Pulmonary artery endothelial cell (primary cell): ENCODE measurements around the gene RUNX2. TPM values are rescaled to one million over a fixed set of nuclear protein-coding genes. Genes with fewer than 3 reads are reported as not detected.
"Not testable (repeated sequence)": the region's sequence is repeated elsewhere in the genome, so short reads cannot be mapped to it uniquely, and the experiment has no call there.

Experiments
- DNase-seq: peaks from one replicate; pipeline ENCODE4 v3.0.0-alpha.2; 2011; ENCODE audit warnings: low read depth, low spot score
- total RNA-seq: library from RNA; depleted of rRNA; stranded (reverse); fragments of >200 nt; gene quantifications from 2 replicates; pipeline ENCODE4 v1.2.3, GENCODE V29; 2014

The RUNX2 gene
- not detected in 2 replicates for total RNA-seq

DNA sequence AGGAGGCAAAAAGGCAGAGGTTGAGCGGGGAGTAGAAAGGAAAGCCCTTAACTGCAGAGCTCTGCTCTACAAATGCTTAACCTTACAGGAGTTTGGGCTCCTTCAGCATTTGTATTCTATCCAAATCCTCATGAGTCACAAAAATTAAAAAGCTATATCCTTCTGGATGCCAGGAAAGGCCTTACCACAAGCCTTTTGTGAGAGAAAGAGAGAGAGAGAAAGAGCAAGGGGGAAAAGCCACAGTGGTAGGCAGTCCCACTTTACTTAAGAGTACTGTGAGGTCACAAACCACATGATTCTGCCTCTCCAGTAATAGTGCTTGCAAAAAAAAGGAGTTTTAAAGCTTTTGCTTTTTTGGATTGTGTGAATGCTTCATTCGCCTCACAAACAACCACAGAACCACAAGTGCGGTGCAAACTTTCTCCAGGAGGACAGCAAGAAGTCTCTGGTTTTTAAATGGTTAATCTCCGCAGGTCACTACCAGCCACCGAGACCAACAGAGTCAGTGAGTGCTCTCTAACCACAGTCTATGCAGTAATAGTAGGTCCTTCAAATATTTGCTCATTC lies at the start of gene RUNX2:
Gene RUNX2 (plus strand): TSS at position 375 of the 567 bp plus-strand sequence. CDS start 397 bp downstream, outside the sequence.
- DNase-seq: no peak

DNA sequence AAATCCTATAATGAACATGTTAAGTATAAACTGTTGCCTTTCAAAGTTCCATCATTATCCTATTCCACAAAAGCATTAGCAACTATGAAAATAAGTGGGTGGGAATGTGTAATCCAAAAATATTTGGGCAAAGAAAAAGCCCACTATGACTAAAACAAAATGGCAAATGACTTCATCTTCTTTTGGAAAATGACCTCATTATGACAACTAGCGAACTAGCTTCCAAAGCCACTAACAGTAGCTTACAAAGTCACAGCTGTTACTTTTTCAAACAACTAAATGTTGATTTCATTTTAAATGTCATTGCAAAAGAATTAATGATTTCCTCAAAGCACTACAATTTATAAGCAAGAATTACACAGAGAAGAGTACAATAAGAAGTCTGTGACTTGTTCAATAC lies 49.8 kb upstream of the RUNX2 start:
- DNase-seq: no peak

DNA sequence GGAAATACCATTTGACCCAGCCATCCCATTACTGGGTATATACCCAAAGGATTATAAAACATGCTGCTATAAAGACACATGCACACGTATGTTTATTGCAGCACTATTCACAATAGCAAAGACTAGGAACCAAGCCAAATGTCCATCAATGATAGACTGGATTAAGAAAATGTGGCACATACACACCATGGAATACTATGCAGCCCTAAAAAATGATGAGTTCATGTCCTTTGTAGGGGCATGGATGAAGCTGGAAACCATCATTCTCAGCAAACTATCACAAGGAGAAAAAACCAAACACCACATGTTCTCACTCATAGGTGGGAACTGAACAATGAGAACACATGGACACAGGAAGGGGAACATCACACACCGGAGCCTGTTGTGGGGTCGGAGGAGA lies 41.4 kb upstream of the RUNX2 start:
- DNase-seq: not testable (repeated sequence)

DNA sequence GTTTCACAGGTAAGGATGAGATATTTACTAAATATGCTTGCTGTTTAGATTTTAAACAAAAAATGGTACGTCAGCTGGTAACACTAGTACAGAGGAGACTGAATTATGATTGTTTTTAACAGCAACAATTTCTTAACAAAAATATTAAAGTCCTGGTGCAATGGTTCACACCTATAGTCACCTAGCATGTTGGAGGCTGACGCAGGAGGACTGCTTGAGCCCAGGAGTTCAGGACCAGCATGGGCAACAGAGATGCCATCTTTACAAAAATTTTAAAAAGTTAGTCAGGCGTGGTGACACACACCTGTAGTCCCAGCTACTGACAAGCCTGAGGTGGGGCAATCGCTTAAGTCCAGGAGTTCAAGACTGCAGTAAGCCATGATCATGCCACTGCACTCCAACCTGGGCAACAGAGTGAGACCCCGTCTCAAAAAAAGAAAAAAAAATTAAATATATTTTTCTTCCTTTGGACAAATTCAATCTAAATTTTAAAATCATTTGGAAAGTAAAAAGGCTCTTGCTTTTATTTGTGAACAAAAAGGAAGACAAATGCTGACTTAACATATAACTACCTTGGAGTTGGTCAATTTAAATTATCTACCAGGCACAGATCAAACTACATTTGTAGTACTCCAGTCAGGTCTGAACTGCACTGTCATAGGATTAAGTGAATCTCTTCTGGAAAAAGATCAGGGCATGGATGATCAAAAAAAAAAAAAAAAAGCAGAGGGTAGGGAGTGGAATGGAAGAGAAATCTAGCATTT lies 38.2 kb upstream of the RUNX2 start:
- no peak for DNase-seq

DNA sequence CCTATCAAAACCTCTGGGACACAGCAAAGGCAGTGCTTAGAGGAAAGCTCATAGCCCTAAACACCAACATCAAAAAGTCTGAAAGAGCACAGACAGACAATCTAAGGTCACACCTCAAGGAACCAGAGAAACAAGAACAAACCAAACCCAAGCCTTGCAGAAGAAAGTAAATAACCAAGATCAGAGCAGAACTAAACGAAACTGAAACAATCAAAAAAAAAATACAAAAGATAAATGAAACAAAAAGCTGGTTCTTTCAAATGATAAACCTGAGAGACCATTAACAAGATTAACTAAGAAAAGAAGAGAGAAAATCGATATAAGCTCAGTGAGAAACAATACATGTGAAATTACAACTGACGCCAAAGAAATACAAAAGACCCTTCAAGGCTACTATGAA lies 34.8 kb upstream of the RUNX2 start:
- DNase-seq: no peak

DNA sequence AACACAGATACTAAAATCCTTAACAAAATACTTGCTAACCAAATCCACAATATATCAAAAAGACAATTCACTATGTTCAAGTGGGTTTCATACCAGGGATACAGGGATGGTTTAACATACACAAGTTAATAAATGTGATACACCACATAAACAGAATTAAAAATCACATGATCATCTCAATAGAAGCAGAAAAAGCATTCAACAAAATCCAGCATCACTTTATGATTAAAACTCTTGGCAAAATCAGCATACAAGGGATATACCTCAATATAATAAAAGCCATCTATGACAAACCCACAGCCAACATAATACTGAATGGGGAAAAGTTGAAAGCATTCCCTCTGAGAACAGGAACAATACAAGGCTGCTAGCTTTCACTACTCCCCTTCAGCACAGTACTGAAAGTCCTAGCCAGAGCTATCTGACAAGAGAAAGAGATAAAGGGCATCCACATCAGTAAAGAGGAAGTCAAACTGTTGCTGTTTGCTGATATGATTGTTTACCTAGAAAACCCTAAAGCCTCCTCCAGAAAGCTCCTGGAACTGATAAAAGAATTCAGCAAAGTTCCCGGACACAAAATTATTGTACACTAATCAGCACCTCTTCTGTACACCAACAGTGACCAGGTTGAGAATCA lies 33.9 kb upstream of the RUNX2 start:
- not testable (repeated sequence) for DNase-seq

DNA sequence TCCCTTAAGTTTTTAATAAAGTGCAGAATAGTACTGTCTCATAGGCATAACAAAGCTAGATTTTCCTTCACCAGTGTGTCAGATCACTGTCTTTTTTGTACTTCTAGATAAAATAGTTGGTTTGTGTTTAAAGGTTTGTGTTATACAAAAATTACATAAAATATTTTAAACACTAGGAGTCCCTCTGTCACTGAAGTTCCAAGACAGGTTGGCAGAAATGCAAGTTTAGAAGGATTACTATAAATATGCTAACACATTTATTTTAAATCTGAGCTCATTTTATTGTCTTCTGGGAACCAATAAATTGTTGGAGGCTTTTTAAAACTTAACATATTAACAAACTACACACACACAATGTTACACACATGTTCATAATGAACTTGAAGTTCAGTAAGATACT lies 30.8 kb upstream of the RUNX2 start:
- no peak for DNase-seq

DNA sequence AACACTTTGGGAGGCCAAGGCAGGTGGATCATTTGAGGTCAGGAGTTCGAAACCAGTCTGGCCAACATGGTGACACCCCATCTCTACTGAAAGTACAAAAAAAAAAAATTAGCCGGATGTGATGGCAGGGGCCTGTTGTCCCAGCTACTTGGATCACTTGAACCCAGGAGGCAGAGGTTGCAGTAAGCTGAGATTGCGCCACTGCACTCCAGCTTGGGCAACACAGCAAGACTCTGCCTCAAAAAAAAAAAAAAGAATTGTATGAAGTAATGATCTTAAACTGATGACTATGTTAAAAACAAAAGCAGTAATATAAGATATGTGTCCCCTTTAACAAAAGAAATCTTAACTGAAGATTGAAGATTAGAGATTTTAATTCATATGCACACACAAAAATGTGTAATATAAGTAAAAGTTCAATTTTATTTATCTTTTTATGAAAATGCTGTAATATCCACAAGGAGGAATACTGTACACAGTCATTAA lies 29.0 kb upstream of the RUNX2 start:
- no peak for DNase-seq

DNA sequence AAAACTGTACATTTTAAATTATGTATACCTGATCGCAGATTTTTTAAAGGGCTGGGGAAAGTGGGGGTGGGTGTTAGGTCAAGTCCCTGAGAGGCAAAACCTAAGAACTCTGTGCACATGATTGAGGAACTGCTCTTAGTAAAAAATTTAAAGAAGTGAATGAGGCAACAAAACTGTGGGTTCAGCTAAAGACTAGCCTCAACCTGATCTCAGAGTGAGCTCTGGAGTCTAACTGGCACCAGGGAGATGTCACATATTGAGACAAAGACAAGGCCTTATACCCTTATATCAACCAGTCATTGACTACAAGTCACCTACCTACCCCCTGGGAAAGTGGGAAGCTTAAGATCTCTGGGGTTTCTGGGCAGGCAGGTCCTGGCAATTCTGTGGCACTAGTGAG lies 27.4 kb upstream of the RUNX2 start:
- DNase-seq: no peak

DNA sequence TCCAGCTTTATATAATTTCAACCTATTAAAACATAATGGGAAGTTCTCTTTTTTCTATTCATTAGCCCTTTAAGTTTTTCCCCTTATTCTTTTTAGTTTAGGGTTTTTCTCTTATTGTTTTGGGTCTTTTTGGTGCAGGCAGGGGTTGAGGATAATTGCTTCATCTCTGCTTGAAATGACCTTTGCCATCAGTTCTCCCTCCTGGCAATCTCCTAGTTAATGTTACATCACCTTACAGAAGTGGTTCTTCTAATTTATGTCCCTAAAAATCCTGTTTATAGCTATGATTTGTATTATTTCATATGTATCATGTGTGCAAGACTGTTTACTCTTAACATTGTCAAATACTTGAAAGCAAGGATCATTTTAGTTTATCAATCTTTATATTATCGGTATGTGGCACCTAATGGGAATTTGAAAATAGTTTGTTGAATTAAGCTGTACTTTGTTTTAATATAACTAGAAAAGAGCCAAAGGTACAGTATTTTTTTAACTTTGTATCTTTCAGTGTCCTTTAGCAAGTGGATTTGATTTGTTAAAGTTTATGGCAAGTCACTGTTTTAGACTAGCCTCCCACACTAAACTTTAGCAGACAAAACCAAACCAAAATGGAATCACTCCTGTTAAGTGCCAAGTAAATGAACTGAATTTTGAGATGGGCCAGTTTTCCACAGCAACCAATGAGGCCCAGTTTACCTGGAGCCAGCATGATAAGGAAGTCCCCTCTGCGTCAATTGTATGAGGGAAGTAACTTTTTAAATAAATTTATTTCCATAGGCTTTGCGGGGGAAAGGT lies 26.6 kb upstream of the RUNX2 start:
- DNase-seq: no peak

DNA sequence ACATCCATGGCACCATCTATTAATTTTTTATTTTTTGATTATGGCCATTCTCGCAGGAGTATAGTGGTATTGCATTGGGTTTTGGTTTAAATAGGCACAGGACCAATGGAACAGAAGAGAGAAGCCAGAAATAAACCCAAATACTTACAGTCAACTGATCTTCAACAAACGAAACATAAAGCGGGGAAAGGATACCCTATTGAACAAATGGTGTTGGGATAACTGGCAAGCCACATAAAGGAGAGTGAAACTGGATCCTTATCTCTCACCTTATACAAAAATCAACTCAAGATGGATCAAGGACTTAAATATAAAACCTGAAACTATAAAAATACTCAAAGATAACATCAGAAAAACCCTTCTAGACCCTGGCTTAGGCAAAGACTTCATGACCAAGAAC lies 25.3 kb upstream of the RUNX2 start:
- DNase-seq: no peak

DNA sequence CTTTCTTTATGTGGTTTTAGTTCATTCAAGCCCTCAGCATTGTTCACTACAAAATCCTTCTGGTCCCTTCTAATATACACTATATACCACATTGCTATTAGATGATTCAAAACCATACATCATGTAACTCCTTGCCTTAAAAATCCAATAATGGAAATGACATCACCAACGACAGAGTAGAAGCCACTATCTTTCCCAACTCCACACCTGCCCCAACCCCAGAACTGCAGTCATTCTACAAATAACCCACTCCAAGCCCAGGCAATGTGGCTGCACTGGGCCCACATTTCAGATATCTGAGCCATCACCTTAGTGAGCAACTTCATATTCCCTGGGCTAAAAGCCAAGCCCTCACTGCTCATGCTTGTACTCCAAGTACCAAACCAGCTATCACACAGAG lies 22.6 kb upstream of the RUNX2 start:
- DNase-seq: no peak

DNA sequence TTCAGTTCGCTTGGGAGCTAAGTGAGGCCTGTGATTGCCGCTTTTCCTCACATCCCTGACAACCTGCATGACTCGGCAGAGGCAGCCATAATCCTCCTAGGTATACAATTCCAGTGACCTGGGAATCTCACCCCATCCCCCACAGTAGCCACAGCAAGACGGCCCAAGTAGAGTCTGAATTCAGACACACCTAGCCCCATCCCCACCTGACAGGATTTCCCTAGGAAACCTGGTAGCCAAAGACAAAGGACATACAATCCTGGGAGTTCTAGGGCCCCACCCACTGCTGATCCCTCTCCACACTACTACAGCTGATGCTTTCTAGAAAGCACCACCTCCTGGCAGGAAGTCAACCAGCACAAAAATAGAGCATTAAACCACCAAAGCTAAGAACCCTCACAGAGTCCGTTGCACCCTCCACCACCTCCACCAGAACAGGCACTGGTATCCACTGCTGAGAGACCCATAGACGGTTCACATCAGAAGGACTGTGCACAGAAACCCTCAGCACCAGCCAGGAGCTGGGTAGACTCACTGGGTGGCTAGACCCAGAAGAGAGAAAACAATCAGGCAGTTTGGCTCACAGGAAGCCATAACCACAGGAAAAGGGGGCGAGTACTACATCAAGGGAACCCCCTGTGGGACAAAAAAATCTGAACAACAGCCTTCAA lies 17.9 kb upstream of the RUNX2 start:
- DNase-seq: no peak

DNA sequence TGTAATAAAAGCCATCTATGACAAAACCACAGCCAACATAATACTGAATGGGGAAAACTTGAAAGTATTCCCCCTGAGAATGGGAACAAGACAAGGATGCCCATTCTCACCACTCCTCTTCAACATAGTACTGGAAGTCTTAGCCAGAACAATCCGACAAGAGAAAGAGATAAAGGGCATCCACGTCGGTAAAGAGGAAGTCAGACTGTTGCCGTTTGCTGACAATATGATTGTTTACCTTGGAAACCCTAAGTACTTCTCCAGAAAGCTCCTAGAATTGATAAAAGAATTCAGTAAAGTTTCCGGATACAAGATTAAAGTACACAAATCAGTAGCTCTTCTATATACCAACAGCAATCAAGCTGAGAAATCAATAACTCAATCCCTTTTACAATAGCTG lies 14.0 kb upstream of the RUNX2 start:
- no peak for DNase-seq

DNA sequence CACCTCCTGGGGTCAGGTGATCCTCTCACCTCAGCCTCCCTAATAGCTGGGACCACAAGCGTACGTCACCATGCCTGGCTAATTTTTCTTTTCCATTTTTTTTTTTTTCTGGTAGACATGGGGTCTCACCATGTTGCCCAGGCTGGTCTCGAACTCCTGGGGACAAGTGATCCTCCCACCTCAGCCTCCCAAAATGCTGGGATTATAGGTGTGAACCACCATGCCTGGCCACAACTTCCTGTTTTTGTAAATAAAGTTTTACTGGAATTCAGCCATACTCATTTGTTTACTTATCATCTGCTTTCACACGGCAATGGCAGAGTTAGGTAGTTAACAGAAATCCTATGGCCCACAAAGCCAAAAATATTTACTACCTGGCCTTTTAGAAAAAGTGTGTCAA lies 7.8 kb upstream of the RUNX2 start:
- no peak for DNase-seq

DNA sequence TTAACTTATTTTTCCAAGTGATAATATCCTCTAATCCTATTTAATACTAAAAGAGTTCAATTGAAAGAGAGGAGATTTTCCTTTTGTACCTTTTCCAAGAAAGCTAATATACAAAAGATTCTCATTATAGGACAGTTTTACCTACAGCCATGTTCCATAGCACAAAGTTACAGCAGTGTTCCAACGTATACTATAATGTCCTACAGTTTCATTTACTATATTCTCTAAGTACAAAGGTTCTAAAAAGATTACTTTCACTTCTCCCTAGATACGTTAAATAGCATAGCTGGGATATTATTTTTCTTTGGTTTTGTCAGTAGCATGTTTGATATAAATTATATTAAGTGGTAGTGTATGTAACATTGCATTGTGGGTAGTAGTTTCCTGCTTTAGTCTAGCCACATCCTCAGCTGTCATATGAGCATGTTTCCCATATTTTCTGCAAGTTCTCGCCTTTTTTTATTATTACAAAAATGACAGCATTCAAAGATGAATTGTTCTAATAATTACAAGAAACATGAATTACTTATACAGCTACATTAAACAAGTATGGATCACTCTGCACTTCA lies 4.4 kb upstream of the RUNX2 start:
- no peak for DNase-seq

DNA sequence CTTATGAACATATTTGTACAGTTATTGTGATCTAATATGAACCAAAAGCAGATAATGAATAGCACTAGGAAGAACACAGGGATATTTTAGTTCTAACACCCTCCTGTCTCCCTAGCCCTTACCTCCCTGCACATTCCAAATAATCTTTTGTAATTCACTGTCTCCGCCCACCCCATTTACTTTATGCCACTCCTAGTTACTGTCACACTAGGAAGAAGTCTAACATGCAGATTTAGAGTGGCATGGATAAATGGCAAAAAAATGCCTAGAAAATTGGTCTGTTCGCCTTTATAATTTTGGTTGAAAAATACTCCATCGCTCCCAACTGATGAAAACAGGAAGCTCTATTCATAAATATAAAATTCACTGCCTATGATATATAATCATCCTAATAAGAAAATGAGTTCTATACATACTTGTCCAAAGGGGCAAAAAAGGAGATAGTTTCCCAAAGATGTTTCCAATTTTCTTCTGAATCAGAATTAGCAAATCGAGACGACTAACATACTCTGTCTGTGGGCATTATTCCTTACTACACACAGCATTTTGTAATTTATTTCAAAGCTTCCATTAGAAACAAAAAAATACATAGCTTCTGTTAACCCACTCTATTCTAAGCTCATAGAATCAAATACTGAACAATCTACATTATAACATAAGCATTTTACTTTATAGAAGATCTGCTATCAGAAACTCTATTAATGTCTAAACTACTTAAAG lies 1.3 kb upstream of the RUNX2 start:
- no peak for DNase-seq

DNA sequence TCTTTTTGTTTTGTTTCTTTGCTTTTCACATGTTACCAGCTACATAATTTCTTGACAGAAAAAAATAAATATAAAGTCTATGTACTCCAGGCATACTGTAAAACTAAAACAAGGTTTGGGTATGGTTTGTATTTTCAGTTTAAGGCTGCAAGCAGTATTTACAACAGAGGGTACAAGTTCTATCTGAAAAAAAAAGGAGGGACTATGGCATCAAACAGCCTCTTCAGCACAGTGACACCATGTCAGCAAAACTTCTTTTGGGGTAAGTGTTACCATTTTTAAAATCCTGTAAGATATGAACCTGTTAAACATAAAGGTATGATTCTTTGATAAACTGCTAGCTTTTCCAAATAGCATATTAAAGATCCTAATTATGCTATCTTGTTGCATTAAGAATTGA lies 393 bp downstream of the RUNX2 start:
- no peak for DNase-seq

DNA sequence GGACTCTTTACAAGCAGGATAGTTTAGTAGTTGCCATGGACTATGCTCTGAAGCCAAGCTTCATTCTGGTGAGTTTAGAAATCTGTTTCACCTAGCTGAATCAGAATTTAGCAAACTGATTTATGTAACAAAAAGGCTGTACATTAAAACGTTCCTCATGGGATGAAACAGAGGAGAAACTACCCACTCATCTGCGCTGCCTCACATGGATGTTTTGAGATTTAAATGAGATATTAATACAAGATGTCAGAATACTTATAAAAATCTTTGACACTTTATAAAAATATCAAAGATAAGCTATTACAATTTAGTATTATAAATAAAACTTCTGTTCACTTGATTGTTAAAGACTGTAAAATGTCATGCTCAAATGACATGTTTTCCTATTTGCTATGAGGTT lies 16.8 kb downstream of the RUNX2 start:
- no peak for DNase-seq

DNA sequence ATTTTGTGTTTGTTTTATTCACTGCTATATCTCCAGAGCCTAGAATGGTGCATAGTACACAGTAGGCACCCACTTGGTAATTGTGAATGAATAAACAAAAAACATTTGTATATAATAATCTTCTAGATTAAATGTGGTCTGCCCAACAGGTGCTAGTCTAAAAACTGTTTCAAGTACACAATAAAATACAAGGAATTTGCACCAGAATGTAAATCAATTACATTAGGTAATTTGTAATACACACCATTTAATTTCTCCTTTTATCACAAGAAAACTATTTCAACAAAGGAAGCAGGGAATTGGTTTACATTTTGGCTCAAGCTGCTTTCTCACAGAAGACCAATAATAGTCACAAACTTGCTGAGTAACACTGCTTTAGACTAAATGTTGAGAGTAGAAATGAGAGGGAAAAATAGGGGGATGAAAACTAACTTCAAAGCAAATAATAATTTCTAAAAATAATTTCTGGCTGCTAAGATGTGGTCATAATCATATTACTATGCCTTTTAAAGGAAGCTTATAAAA lies 22.1 kb downstream of the RUNX2 start:
- no peak for DNase-seq
